ENCODE measurements around the gene SMTNL2.

DNA sequence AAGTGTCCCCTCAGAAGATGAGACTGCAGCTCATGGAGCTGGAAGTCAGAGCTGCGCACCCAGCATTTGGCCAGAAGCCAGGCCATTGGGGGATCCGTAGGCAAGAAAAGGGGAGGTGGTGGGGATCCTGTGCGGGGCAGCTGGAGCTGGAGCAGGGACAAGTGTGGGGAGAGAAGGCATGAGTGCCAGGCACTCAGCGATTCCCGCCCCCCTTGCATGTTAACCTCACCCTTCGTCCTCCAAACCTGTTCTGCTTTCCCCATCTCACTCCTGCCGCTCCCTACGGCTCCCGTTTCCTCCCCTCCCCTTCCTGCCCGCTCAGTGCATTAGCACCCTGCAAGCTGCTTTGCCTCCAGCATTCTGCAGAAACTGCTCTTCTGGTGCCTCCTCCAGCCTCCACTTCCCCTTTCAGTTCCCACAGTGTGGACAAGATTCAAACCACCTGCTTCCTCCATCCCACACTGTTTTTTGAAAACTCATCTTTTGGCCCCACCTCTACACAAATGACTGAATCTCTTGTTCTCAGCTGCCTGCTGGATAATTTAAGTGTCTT is 51.6 kb downstream of the SMTNL2 start:
- TF ChIP-seq EZH2 (IDR thresholded peaks at IDR 0.05; ENCODE audit: borderline replicate concordance) (no peak), EZH2phosphoT487 (IDR thresholded peaks at IDR 0.05; ENCODE audit: low read depth, severe bottlenecking, unreplicated experiment) (no peak)
- TF ChIP-seq, protein P1, sequence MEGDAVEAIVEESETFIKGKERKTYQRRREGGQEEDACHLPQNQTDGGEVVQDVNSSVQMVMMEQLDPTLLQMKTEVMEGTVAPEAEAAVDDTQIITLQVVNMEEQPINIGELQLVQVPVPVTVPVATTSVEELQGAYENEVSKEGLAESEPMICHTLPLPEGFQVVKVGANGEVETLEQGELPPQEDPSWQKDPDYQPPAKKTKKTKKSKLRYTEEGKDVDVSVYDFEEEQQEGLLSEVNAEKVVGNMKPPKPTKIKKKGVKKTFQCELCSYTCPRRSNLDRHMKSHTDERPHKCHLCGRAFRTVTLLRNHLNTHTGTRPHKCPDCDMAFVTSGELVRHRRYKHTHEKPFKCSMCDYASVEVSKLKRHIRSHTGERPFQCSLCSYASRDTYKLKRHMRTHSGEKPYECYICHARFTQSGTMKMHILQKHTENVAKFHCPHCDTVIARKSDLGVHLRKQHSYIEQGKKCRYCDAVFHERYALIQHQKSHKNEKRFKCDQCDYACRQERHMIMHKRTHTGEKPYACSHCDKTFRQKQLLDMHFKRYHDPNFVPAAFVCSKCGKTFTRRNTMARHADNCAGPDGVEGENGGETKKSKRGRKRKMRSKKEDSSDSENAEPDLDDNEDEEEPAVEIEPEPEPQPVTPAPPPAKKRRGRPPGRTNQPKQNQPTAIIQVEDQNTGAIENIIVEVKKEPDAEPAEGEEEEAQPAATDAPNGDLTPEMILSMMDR (IDR thresholded peaks at IDR 0.05; ENCODE audit: poor library complexity) = no peak
